ENCODE measurements around the gene SH2B3. TPM values are rescaled to one million over a fixed set of nuclear protein-coding genes. Genes with fewer than 3 reads are reported as not detected.

The SH2B3 gene
- total RNA-seq, 1 donor from 2014 or later: 18.3 TPM

DNA sequence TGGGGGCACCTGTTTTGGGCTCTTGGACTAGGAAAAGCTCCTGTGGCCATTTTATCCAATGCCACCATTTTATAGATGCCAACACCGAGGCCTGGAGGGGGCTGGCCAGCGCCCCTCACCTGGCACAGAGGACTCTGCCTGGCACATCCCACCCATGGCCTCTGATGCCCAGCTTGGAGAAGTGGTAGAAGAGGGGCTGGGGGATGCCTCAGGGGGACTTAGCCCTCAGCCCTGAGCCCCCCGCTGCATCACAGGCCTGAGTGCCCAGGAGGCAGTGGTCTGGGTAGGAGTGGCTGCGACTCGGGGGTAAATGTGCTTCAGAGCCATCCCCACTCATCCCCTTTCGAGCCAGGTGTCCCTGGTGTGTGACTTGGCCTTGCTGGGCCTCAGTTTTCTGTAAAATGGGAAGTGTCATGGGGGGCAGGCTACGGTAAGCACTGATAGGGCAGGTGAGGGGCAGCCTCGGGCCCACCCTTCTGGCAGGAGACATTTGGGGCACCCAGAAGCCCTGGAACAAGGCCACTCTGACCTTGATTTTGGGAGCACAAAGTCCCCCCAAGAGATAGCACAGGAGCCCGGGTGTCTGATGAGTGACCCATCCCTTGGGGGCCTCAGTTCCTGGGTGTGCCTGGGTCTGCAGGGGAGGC is 22.5 kb downstream of the SH2B3 start:
- DNase-seq (ENCODE audit: low spot score): no peak
- peaks cover 46% of the 10 kb centered on the region for H3K4me1 Mint-ChIP-seq (ENCODE audit: low read depth)
- H3K36me3 Mint-ChIP-seq (ENCODE audit: low read depth): no peaks in the 10 kb centered on the region
- H3K4me3 Mint-ChIP-seq (ENCODE audit: unreplicated experiment): no peak overlapping the region
- H3K27me3 Mint-ChIP-seq (ENCODE audit: low read depth): no peaks in the 10 kb centered on the region
- no peak overlapping the region for H3K27ac Mint-ChIP-seq (ENCODE audit: unreplicated experiment)
- TF ChIP-seq, protein P1, sequence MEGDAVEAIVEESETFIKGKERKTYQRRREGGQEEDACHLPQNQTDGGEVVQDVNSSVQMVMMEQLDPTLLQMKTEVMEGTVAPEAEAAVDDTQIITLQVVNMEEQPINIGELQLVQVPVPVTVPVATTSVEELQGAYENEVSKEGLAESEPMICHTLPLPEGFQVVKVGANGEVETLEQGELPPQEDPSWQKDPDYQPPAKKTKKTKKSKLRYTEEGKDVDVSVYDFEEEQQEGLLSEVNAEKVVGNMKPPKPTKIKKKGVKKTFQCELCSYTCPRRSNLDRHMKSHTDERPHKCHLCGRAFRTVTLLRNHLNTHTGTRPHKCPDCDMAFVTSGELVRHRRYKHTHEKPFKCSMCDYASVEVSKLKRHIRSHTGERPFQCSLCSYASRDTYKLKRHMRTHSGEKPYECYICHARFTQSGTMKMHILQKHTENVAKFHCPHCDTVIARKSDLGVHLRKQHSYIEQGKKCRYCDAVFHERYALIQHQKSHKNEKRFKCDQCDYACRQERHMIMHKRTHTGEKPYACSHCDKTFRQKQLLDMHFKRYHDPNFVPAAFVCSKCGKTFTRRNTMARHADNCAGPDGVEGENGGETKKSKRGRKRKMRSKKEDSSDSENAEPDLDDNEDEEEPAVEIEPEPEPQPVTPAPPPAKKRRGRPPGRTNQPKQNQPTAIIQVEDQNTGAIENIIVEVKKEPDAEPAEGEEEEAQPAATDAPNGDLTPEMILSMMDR (IDR thresholded peaks at IDR 0.05): no peak
- no peaks in the 10 kb centered on the region for H3K9me3 Mint-ChIP-seq (ENCODE audit: low read depth)

GRCh38 chr12:111428728-111429175 is 23.0 kb downstream of the SH2B3 start:
- H3K4me1 Mint-ChIP-seq (ENCODE audit: low read depth): peaks cover 46% of the 10 kb centered on the region
- H3K9me3 Mint-ChIP-seq (ENCODE audit: low read depth): no peaks in the 10 kb centered on the region
- no peak for DNase-seq (ENCODE audit: low spot score)
- TF ChIP-seq, protein P1 (IDR thresholded peaks at IDR 0.05): no peak
- H3K36me3 Mint-ChIP-seq (ENCODE audit: low read depth): no peaks in the 10 kb centered on the region
- H3K4me3 Mint-ChIP-seq (ENCODE audit: unreplicated experiment): no peak overlapping the region
- no peaks in the 10 kb centered on the region for H3K27me3 Mint-ChIP-seq (ENCODE audit: low read depth)
- H3K27ac Mint-ChIP-seq (ENCODE audit: unreplicated experiment): no peak overlapping the region

GRCh38 chr12:111429828-111430432 is 24.2 kb downstream of the SH2B3 start:
- peaks cover 48% of the 10 kb centered on the region for H3K4me1 Mint-ChIP-seq (ENCODE audit: low read depth)
- no peaks in the 10 kb centered on the region for H3K27me3 Mint-ChIP-seq (ENCODE audit: low read depth)
- no peak for DNase-seq (ENCODE audit: low spot score)
- H3K9me3 Mint-ChIP-seq (ENCODE audit: low read depth): no peaks in the 10 kb centered on the region
- H3K36me3 Mint-ChIP-seq (ENCODE audit: low read depth): no peaks in the 10 kb centered on the region
- peak overlapping the region; percentile 15 for H3K27ac Mint-ChIP-seq (ENCODE audit: unreplicated experiment)
- no peak overlapping the region for H3K4me3 Mint-ChIP-seq (ENCODE audit: unreplicated experiment)
- TF ChIP-seq, protein P1 (IDR thresholded peaks at IDR 0.05): no peak

DNA sequence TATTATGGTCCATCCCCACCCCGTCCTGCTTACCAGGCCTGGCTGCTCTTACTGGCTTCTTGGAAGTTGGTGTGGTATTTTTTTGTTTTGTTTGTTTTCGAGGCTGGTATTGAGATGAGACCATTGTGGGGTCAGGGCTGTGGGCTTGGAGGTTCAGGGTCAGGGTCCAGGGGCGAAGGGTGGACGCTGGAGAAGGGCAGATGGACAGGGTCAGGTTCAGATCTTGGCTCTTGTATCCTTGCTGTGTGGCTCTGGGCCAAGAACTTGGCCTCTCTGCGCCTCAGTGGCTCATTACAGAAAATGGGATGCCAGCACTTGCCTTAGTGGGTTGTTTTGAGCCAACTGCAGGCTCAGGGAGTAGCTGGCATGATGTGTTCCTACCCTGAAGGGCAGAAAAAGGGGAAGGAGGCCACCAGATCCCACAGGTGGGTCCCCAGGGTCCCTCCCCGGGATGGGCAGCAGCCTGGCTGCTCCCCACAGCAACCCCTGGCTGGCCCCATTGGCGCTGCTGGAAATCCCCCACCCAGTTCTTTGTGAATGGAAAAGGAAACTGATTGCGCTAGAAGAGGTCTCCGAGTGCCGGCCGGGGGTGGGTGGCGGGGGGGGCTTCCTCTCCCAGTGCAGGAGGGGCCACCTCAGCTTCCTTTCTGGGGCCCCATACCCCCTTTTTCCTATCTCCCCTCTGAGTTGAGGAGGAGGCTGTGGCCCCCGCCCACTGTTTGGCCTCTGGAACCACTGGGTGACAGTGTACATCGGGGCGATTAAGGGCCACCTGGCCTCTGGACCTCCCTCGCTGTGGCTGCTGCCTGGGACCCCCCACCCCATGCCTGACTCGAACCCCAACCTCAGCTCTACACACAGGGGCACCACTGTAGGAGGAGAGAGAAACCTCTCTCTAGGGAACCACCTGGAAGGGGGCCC is 25.0 kb downstream of the SH2B3 start:
- H3K36me3 Mint-ChIP-seq (ENCODE audit: low read depth): no peaks in the 10 kb centered on the region
- no peaks in the 10 kb centered on the region for H3K27me3 Mint-ChIP-seq (ENCODE audit: low read depth)
- H3K4me1 Mint-ChIP-seq (ENCODE audit: low read depth): peaks cover 48% of the 10 kb centered on the region
- TF ChIP-seq, protein P1 (IDR thresholded peaks at IDR 0.05): no peak
- H3K27ac Mint-ChIP-seq (ENCODE audit: unreplicated experiment): peak overlapping the region; percentile 15
- no peaks in the 10 kb centered on the region for H3K9me3 Mint-ChIP-seq (ENCODE audit: low read depth)
- no peak for DNase-seq (ENCODE audit: low spot score)
- no peak overlapping the region for H3K4me3 Mint-ChIP-seq (ENCODE audit: unreplicated experiment)

DNA sequence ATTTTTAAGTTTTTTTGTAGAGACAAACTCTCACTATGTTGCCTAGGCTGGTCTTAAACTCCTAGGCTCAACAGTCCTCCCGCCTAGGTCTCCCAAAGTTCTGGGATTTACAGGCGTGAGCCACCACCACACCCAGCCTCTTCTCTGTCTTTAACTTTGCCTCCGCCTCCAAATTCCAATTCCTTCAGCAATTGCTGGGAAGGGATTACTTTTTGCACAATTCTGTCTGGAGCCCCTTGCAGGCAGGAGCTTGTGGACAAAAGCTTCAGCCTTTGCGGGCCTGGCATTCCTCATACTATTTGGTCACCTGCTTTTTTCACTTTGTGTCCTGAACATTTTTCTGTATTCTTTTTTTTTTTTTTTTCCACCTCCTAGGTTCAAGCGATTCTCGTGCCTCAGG is 26.0 kb downstream of the SH2B3 start:
- DNase-seq (ENCODE audit: low spot score): no peak
- no peak overlapping the region for H3K4me3 Mint-ChIP-seq (ENCODE audit: unreplicated experiment)
- peaks cover 50% of the 10 kb centered on the region for H3K4me1 Mint-ChIP-seq (ENCODE audit: low read depth)
- peak overlapping the region; percentile 57 for H3K27ac Mint-ChIP-seq (ENCODE audit: unreplicated experiment)
- no peaks in the 10 kb centered on the region for H3K36me3 Mint-ChIP-seq (ENCODE audit: low read depth)
- no peaks in the 10 kb centered on the region for H3K27me3 Mint-ChIP-seq (ENCODE audit: low read depth)
- H3K9me3 Mint-ChIP-seq (ENCODE audit: low read depth): no peaks in the 10 kb centered on the region
- TF ChIP-seq, protein P1 (IDR thresholded peaks at IDR 0.05): no peak
